Measurements from ENCODE around the gene RNF150. TPM values are rescaled to one million over a fixed set of nuclear protein-coding genes. Genes with fewer than 3 reads are reported as not detected.

Gene RNF150
- total and polyA plus RNA-seq, 2 of the 8 experiments (the other 6 are each of a cell fraction or from before 2014, with no cell fraction given), result 3.4 to 4.8 TPM

DNA sequence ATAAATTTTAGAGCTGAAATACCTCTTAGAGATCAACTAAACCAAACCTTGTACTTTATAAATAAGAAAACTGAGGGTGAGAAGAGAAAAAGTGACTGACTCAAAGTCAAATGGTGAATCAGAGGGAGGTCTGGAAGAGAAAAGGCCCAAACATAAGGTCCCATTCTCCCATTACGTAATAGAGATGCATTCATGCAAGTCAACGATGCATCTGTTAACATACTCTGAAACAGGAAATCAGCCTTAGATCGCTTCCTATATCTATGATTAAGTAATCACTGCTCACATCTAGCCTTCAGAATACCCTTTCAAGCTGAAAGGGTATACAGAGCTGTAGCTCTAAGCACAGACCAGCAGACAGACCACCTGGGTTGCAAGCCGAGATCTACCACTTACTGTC is 6.5 kb downstream of the RNF150 start (continued):
- TF ChIP-seq, protein P1, sequence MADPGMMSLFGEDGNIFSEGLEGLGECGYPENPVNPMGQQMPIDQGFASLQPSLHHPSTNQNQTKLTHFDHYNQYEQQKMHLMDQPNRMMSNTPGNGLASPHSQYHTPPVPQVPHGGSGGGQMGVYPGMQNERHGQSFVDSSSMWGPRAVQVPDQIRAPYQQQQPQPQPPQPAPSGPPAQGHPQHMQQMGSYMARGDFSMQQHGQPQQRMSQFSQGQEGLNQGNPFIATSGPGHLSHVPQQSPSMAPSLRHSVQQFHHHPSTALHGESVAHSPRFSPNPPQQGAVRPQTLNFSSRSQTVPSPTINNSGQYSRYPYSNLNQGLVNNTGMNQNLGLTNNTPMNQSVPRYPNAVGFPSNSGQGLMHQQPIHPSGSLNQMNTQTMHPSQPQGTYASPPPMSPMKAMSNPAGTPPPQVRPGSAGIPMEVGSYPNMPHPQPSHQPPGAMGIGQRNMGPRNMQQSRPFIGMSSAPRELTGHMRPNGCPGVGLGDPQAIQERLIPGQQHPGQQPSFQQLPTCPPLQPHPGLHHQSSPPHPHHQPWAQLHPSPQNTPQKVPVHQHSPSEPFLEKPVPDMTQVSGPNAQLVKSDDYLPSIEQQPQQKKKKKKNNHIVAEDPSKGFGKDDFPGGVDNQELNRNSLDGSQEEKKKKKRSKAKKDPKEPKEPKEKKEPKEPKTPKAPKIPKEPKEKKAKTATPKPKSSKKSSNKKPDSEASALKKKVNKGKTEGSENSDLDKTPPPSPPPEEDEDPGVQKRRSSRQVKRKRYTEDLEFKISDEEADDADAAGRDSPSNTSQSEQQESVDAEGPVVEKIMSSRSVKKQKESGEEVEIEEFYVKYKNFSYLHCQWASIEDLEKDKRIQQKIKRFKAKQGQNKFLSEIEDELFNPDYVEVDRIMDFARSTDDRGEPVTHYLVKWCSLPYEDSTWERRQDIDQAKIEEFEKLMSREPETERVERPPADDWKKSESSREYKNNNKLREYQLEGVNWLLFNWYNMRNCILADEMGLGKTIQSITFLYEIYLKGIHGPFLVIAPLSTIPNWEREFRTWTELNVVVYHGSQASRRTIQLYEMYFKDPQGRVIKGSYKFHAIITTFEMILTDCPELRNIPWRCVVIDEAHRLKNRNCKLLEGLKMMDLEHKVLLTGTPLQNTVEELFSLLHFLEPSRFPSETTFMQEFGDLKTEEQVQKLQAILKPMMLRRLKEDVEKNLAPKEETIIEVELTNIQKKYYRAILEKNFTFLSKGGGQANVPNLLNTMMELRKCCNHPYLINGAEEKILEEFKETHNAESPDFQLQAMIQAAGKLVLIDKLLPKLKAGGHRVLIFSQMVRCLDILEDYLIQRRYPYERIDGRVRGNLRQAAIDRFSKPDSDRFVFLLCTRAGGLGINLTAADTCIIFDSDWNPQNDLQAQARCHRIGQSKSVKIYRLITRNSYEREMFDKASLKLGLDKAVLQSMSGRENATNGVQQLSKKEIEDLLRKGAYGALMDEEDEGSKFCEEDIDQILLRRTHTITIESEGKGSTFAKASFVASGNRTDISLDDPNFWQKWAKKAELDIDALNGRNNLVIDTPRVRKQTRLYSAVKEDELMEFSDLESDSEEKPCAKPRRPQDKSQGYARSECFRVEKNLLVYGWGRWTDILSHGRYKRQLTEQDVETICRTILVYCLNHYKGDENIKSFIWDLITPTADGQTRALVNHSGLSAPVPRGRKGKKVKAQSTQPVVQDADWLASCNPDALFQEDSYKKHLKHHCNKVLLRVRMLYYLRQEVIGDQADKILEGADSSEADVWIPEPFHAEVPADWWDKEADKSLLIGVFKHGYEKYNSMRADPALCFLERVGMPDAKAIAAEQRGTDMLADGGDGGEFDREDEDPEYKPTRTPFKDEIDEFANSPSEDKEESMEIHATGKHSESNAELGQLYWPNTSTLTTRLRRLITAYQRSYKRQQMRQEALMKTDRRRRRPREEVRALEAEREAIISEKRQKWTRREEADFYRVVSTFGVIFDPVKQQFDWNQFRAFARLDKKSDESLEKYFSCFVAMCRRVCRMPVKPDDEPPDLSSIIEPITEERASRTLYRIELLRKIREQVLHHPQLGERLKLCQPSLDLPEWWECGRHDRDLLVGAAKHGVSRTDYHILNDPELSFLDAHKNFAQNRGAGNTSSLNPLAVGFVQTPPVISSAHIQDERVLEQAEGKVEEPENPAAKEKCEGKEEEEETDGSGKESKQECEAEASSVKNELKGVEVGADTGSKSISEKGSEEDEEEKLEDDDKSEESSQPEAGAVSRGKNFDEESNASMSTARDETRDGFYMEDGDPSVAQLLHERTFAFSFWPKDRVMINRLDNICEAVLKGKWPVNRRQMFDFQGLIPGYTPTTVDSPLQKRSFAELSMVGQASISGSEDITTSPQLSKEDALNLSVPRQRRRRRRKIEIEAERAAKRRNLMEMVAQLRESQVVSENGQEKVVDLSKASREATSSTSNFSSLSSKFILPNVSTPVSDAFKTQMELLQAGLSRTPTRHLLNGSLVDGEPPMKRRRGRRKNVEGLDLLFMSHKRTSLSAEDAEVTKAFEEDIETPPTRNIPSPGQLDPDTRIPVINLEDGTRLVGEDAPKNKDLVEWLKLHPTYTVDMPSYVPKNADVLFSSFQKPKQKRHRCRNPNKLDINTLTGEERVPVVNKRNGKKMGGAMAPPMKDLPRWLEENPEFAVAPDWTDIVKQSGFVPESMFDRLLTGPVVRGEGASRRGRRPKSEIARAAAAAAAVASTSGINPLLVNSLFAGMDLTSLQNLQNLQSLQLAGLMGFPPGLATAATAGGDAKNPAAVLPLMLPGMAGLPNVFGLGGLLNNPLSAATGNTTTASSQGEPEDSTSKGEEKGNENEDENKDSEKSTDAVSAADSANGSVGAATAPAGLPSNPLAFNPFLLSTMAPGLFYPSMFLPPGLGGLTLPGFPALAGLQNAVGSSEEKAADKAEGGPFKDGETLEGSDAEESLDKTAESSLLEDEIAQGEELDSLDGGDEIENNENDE (IDR thresholded peaks at IDR 0.05; ENCODE audit: insufficient replicate concordance, low read length), result no peak
- TF ChIP-seq, protein P2, sequence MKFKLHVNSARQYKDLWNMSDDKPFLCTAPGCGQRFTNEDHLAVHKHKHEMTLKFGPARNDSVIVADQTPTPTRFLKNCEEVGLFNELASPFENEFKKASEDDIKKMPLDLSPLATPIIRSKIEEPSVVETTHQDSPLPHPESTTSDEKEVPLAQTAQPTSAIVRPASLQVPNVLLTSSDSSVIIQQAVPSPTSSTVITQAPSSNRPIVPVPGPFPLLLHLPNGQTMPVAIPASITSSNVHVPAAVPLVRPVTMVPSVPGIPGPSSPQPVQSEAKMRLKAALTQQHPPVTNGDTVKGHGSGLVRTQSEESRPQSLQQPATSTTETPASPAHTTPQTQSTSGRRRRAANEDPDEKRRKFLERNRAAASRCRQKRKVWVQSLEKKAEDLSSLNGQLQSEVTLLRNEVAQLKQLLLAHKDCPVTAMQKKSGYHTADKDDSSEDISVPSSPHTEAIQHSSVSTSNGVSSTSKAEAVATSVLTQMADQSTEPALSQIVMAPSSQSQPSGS (IDR thresholded peaks at IDR 0.05; ENCODE audit: low read length), result no peak
- TF ChIP-seq BCL11A (IDR thresholded peaks at IDR 0.05; ENCODE audit: low read depth in 2 of 2, low read length in 2 of 2) (no peak), KDM4A (IDR thresholded peaks at IDR 0.05; ENCODE audit: low read depth, low read length, severe bottlenecking) (no peak), POLR2A (IDR thresholded peaks at IDR 0.05; ENCODE audit: control extremely low read depth in 1 of 2, low read depth in 2 of 2, low read length in 2 of 2) (no peak), POU5F1 (IDR thresholded peaks at IDR 0.05; ENCODE audit: low read depth, low read length) (no peak), SUZ12 (IDR thresholded peaks at IDR 0.05; ENCODE audit: low read length) (no peak), GABPA (IDR thresholded peaks at IDR 0.05; ENCODE audit: borderline replicate concordance, insufficient read depth, low read length) (no peak), SIX5 (IDR thresholded peaks at IDR 0.05; ENCODE audit: low read depth, low read length) (no peak), CHD2 (IDR thresholded peaks at IDR 0.05; ENCODE audit: low read length) (no peak), SIN3A (conservative IDR thresholded peaks at IDR 0.05 in 1 of 2, IDR thresholded peaks at IDR 0.05 in 1 of 2; ENCODE audit: low read depth in 1 of 2, low read length in 2 of 2) (no peak)

Data from H1 (cell line).